Fibroblast of villous mesenchyme (primary cell): ENCODE data around the gene ANKS1B. TPM values are rescaled to one million over a fixed set of nuclear protein-coding genes. Genes with fewer than 3 reads are reported as not detected.
"Not testable (repeated sequence)": the region's sequence is repeated elsewhere in the genome, so short reads cannot be mapped to it uniquely, and the experiment has no call there.

Experiments
- DNase-seq: peaks from one replicate; pipeline ENCODE4 v3.0.0-alpha.2; 2010; ENCODE audit warnings: low read depth
- H3K4me3 ChIP-seq: 2 replicates; pipeline ENCODE4 v1.5.1; 2011; ENCODE audit warnings: low read depth, mild to moderate bottlenecking, low read length
- total RNA-seq: library from RNA; depleted of rRNA; stranded (reverse); fragments of >200 nt; gene quantifications from 2 replicates; pipeline ENCODE4 v1.2.3, GENCODE V29; 2012
- TF ChIP-seq, protein P1 (sequence below): IDR thresholded peaks from 2 replicates; pipeline ENCODE4 v1.5.1; 2012; ENCODE audit warnings: low read depth, mild to moderate bottlenecking, low read length; ENCODE audit not compliant: insufficient read depth

ANKS1B gene
- total RNA-seq, 1 donor, result 0.86 TPM

DNA sequence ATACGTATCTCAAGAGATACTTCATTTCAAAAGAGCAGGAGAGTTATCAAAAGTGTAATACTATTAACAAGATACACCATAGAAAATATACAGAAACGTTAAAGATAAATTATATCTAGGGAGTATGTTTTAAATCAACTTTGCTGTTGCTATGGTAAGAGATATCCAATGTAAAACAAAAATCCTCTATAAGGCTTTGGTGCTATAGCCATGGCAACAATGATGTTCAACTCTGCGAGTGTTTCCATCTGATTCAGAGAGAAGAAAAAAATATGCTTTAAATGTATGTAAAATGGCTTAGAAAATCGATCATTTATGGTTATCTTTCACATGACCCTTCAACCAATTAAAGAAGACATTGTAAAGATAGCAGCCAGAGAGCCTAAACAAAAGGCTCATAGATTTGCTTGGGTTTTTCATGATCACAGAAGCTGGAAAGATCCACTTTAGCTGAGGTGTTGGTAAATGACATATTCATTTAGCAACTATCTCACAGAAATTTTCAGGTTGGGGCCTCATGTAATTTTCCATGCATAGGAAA is 724.2 kb downstream of the ANKS1B start:
- TF ChIP-seq, protein P1, sequence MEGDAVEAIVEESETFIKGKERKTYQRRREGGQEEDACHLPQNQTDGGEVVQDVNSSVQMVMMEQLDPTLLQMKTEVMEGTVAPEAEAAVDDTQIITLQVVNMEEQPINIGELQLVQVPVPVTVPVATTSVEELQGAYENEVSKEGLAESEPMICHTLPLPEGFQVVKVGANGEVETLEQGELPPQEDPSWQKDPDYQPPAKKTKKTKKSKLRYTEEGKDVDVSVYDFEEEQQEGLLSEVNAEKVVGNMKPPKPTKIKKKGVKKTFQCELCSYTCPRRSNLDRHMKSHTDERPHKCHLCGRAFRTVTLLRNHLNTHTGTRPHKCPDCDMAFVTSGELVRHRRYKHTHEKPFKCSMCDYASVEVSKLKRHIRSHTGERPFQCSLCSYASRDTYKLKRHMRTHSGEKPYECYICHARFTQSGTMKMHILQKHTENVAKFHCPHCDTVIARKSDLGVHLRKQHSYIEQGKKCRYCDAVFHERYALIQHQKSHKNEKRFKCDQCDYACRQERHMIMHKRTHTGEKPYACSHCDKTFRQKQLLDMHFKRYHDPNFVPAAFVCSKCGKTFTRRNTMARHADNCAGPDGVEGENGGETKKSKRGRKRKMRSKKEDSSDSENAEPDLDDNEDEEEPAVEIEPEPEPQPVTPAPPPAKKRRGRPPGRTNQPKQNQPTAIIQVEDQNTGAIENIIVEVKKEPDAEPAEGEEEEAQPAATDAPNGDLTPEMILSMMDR, result no peak
- no peak overlapping the region for H3K4me3 ChIP-seq
- DNase-seq, result no peak

DNA sequence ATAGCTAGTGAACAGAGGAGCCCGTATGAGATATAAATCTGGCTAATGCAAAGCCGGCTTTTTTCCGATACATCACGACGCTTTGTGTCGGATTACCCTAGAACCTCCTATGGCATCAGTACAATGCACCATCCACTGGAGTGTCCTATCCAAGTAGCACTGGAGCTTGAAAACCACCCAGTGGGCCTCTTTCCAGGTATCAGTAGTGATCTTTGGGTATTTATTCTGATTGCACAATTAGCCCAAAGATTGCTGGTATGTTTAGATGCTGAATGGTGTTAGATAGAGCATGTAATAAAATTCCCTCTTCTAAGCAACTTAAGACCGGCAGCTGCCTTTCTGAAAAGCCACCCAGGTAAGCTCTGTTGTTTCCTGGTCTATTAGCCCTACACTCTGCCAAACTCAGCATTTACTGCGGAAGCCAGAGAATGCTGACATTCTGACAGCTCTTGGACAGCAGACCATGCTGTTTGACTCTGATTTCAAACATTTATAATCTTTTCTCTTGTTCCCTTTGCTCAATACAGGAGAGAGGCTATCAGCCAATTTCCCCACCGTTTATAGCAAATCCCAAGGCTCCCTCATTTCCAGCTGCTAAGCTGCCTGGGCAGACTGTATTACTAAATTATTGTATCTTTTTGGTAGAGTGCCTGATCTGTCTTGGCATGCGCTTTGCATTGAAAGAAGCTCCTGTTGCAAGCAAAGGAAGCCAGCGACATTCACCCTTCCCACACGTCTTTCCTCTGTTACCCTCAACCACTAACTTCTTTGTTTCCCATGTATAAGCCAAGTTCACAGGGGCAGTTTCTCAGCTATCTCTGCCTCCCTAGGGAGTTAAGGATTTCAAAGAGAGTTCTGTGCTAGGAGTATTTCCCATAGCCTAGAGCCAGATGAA is 725.4 kb downstream of the ANKS1B start:
- TF ChIP-seq, protein P1, result no peak
- no peak for DNase-seq
- H3K4me3 ChIP-seq, result no peak overlapping the region

DNA sequence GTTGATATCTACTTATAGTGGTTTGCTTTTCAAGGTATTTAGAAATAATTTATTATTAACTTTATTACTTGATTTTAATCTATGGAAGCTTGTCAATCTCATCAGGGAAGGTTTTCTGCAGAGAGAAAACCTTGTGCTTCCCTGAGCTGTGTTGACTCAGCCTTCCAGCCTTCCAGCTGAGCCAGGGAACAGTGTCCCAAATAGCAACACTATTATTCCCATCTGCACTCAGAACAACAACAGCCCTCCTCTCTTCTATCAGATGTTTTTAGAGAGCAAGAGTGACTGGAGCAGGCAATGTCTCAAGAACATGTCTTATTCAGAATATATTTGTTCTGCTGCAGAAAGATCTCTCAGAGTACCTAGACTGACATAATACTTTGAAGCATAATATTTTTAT is 727.1 kb downstream of the ANKS1B start:
- H3K4me3 ChIP-seq, result no peak overlapping the region
- TF ChIP-seq, protein P1, result no peak
- DNase-seq, result no peak

DNA sequence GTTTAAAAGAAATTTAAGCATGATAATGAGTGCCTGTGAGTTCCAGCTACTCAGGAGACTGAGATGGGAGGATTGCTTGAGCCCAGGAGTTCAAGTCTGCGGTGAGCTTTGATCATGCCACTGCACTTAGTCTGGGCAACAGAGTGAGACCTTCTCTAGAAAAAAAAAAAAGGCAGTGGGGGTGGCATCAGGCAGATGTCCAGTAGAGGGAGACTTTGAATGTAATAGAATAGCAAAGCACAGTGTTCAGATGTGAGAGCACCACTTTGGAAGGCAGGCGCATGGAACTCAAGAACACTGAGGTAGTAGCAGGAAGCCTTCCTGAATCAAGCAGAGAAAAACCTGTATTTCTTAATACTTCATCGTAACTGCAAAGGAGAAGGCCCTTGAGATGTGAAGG is 731.7 kb downstream of the ANKS1B start:
- no peak for DNase-seq

DNA sequence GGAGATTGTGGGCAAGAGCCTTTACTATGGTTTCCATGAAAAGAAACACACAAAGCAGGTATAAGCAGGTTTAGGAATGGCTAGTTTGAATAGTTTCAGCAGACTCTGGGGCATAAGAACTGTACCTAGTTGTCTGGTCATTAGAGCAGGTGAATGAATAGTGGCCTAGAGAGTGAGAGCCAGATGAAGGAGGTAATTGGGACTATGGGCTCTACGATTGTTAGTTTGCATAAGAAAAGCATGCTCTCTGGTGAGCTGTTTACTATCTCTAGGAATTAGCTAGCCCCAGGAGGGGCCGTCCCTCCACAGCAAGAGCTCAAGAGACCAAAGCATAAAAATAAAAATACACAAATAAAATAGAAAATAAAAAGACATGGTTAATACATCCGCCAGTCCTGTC is 734.6 kb downstream of the ANKS1B start:
- no peak overlapping the region for H3K4me3 ChIP-seq
- no peak for DNase-seq
- TF ChIP-seq, protein P1, result no peak

More for the DNA sequence above, 731.7 kb downstream of the ANKS1B start:
- TF ChIP-seq, protein P1, result no peak
- H3K4me3 ChIP-seq, result no peak overlapping the region

DNA sequence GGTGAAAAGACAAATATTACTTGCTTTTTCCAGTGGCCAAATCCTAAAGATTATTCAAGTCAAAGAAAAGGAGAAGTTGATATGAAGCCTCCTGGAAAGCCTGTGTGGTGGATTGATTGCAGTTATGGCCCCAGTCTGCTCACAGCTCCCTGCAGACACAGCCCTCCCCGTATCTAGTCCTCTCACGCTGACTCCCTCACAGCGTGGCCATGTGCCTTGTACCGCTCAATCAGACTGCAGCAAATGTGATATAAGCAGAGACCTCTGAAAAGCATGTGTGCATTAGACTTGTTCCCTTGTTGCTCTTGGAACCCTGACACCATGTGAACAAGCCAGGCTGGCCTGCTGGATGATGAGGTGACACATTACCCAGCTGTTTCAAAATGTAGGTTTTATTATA is 735.2 kb downstream of the ANKS1B start:
- TF ChIP-seq, protein P1, result no peak
- H3K4me3 ChIP-seq, result no peak overlapping the region
- DNase-seq, result no peak

DNA sequence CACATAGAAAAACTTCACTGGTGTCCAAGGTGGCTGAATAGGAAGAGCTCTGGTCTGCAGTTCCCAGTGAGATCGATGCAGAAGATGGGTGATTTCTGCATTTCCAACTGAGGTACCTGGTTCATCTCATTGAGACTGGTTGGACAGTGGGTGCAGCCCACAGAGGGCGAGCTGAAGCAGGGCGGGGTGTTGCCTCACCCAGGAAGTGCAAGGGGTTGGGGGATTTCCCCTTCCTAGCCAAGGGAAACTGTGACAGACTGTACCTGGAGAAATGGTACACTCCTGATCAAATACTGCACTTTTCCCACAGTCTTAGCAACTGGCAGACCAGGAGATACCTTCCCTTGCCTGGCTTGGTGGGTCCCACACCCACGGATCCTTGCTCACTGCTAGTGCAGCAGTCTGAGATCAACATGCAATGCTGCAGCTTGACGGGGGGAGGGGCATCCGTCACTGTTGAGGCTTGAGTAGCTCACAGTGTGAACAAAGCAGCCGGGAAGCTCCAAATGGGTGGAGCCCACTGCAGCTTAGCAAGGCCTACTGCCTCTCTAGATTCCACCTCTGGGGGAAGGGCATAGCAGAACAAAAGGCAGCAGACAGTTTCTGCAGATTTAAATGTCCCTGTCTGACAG is 746.7 kb downstream of the ANKS1B start:
- not testable (repeated sequence) for DNase-seq, H3K4me3 ChIP-seq
